ENCODE data around the gene C1orf232. TPM values are rescaled to one million over a fixed set of nuclear protein-coding genes. Genes with fewer than 3 reads are reported as not detected.

Gene C1orf232
- total and polyA plus RNA-seq, 2 experiments from 2014 or later: not detected

DNA sequence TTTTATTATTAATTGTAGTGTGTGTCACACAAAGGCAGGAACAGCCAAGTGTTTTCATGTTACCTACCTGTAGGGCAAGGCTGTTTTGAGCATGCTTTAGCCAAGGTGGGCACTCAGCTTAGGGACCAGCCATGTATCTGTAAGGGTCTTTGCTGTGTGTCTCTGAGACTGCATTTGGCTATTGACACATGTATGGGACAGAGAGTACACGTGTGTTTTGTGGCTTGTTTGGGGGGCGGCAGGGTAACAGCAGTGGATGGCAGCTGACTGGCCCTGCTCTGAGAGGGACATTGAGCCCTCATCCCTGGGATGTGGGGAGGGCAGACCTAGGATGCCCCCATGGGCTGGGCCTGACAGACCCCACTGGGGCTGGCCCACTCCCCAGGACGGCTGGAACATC is 28.5 kb upstream of the C1orf232 start (continued):
- TF ChIP-seq REST (IDR thresholded peaks at IDR 0.05; ENCODE audit: unreplicated experiment) (no peak), ZNF331 (CRISPR knock-in tag; IDR thresholded peaks at IDR 0.05; ENCODE audit: low read depth) (no peak), ZNF114 (CRISPR knock-in tag; IDR thresholded peaks at IDR 0.05) (no peak), POLR2AphosphoS5 (IDR thresholded peaks at IDR 0.05; ENCODE audit: low read depth) (no peak), NANOG (IDR thresholded peaks at IDR 0.05; ENCODE audit: borderline replicate concordance) (no peak), CREB1 (CRISPR knock-in tag; IDR thresholded peaks at IDR 0.05; ENCODE audit: low read depth) (no peak), STAT1 (IDR thresholded peaks at IDR 0.05; ENCODE audit: unreplicated experiment) (no peak), CTCF (conservative IDR thresholded peaks at IDR 0.05; ENCODE audit: low read depth in 2 of 2) (no peak), JUNB (IDR thresholded peaks at IDR 0.05; ENCODE audit: unreplicated experiment) (no peak)
- TF ChIP-seq, protein P1, sequence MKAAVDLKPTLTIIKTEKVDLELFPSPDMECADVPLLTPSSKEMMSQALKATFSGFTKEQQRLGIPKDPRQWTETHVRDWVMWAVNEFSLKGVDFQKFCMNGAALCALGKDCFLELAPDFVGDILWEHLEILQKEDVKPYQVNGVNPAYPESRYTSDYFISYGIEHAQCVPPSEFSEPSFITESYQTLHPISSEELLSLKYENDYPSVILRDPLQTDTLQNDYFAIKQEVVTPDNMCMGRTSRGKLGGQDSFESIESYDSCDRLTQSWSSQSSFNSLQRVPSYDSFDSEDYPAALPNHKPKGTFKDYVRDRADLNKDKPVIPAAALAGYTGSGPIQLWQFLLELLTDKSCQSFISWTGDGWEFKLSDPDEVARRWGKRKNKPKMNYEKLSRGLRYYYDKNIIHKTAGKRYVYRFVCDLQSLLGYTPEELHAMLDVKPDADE (IDR thresholded peaks at IDR 0.05): no peak

GRCh38 chr1:26195805-26196204 is 27.0 kb upstream of the C1orf232 start:
- Histone ChIP-seq H3K79me2 (replicated peaks; ENCODE audit: insufficient read depth) (no peaks in the 10 kb centered on the region), H3F3A (replicated peaks; ENCODE audit: low read depth) (no peaks in the 10 kb centered on the region), H3K27me3 (ENCODE audit: insufficient read depth) (no peaks in the 10 kb centered on the region), H2AFZ (no peak overlapping the region), H3K4me3 (no peak overlapping the region), H3K4me1 (ENCODE audit: insufficient read depth) (no peaks in the 10 kb centered on the region), H3K27ac (ENCODE audit: low read depth) (no peak overlapping the region), H3K4me2 (no peak overlapping the region), H4K20me1 (replicated peaks; ENCODE audit: insufficient read depth) (no peaks in the 10 kb centered on the region), H3K36me3 (ENCODE audit: insufficient read depth) (no peaks in the 10 kb centered on the region), H3K9me2 (ENCODE audit: insufficient read depth) (no peaks in the 10 kb centered on the region)
- no peak overlapping the region for H3K27ac Mint-ChIP-seq
- no peak overlapping the region for H3K4me3 Mint-ChIP-seq
- no peaks in the 10 kb centered on the region; the same call in 2 of the 3 replicates for H3K9me3 Mint-ChIP-seq
- peaks cover 21% of the 10 kb centered on the region for H3K4me1 Mint-ChIP-seq
- ATAC-seq (no peak), DNase-seq (ENCODE audit: low spot score) (no peak)
- no peak for TF ChIP-seq ZNF331 (CRISPR knock-in tag; IDR thresholded peaks at IDR 0.05; ENCODE audit: low read depth)
- no peaks in the 10 kb centered on the region for H3K36me3 Mint-ChIP-seq (ENCODE audit: low read depth)
- peaks cover 9% of the 10 kb centered on the region for H3K27me3 Mint-ChIP-seq (ENCODE audit: insufficient read depth, low read depth, poor library complexity)
